HEK293 (cell line): Measurements from ENCODE around the gene KREMEN2.

Experiments
- CTCF ChIA-PET: fragments of 350-600 bp; formaldehyde crosslinking; extraction: SDS; loops from one replicate; lab custom pipeline; 2021; ENCODE audit warnings: antibody characterized with exemption; lab: Yijun Ruan, JAX
- POLR2A ChIA-PET: fragments of 300-600 bp; formaldehyde crosslinking; extraction: SDS; loops from one replicate; lab custom pipeline; 2020; ENCODE audit warnings: antibody characterized with exemption, inconsistent platforms; lab: Yijun Ruan, JAX
- H3K27ac ChIP-seq: fragments of 200-500 bp; sonication (Bioruptor generic); 2 replicates; pipeline ENCODE4 v1.5.1; 2014; ENCODE audit warnings: low read depth, low read length, control low read depth, inconsistent platforms; ENCODE audit errors: extremely low read depth
- H3K36me3 ChIP-seq, 2 experiments: fragments of 200-500 bp in 1 of 2; sonication (Bioruptor generic) in 1 of 2; 1 replicate in 1 of 2; 2 replicates in 1 of 2; pipeline ENCODE4 v1.5.1; 2014 to 2017; ENCODE audit warnings: inconsistent platforms in 2 of 2, low read length in 2 of 2; ENCODE audit not compliant: control insufficient read depth in 2 of 2, insufficient read depth in 1 of 2
- H3K4me1 ChIP-seq: fragments of 200-500 bp; sonication (Bioruptor generic); 2 replicates; pipeline ENCODE4 v1.5.1; 2014; ENCODE audit warnings: mild to moderate bottlenecking, low read length, inconsistent platforms; ENCODE audit not compliant: control insufficient read depth, insufficient read depth
- H3K4me3 ChIP-seq: 2 replicates; pipeline ENCODE4 v1.5.1; 2011; ENCODE audit warnings: low read depth, mild to moderate bottlenecking, control low read depth, low read length, moderate library complexity
- H3K9me3 ChIP-seq: fragments of 200-500 bp; sonication (Bioruptor generic); 2 replicates; pipeline ENCODE4 v1.5.1; 2014; ENCODE audit warnings: low read depth, low read length, inconsistent platforms; ENCODE audit not compliant: control insufficient read depth, insufficient read depth
- IKZF3 ChIP-seq: fragments of 450-650 bp; IDR thresholded peaks from 2 replicates; pipeline ENCODE4 v1.5.0; 2018; ENCODE audit warnings: missing biosample characterization, mild to moderate bottlenecking, missing genetic modification characterization, moderate library complexity
- SP3 ChIP-seq: fragments of 450-650 bp; formaldehyde crosslinking; IDR thresholded peaks from 2 replicates; pipeline ENCODE4 v1.5.1; 2016; ENCODE audit warnings: missing biosample characterization, missing genetic modification characterization
- SP7 ChIP-seq: fragments of 450-650 bp; formaldehyde crosslinking; IDR thresholded peaks from 2 replicates; pipeline ENCODE4 v1.5.1; 2016; ENCODE audit warnings: missing biosample characterization, missing genetic modification characterization
- WT1 ChIP-seq: fragments of 450-650 bp; formaldehyde crosslinking; IDR thresholded peaks from 2 replicates; pipeline ENCODE4 v1.5.1; 2016; ENCODE audit warnings: missing biosample characterization, missing genetic modification characterization
- ZBTB17 ChIP-seq: fragments of 450-650 bp; formaldehyde crosslinking; IDR thresholded peaks from 2 replicates; pipeline ENCODE4 v1.5.1; 2016; ENCODE audit warnings: missing biosample characterization, missing genetic modification characterization
- ZBTB7A ChIP-seq: fragments of 450-650 bp; formaldehyde crosslinking; IDR thresholded peaks from 2 replicates; pipeline ENCODE4 v1.5.1; 2016; ENCODE audit warnings: low read depth, missing biosample characterization, missing genetic modification characterization
- ZEB2 ChIP-seq: fragments of 450-650 bp; formaldehyde crosslinking; IDR thresholded peaks from 2 replicates; pipeline ENCODE4 v1.5.1; 2016; ENCODE audit warnings: missing biosample characterization, missing genetic modification characterization
- ZNF121 ChIP-seq: fragments of 450-650 bp; formaldehyde crosslinking; IDR thresholded peaks from 2 replicates; pipeline ENCODE4 v1.5.1; 2016; ENCODE audit warnings: missing biosample characterization, missing genetic modification characterization
- ZNF155 ChIP-seq: fragments of 450-650 bp; formaldehyde crosslinking; IDR thresholded peaks from 2 replicates; pipeline ENCODE4 v1.5.1; 2016; ENCODE audit warnings: missing biosample characterization, missing genetic modification characterization
- ZNF266 ChIP-seq: fragments of 450-650 bp; formaldehyde crosslinking; IDR thresholded peaks from 2 replicates; pipeline ENCODE4 v1.5.1; 2016; ENCODE audit warnings: missing biosample characterization, missing genetic modification characterization, low read depth
- ZNF335 ChIP-seq: fragments of 450-650 bp; formaldehyde crosslinking; conservative IDR thresholded peaks from 2 replicates; pipeline ENCODE4 v1.5.1; 2016; ENCODE audit warnings: missing biosample characterization, missing genetic modification characterization
- ZNF350 ChIP-seq: fragments of 450-650 bp; formaldehyde crosslinking; IDR thresholded peaks from 2 replicates; pipeline ENCODE4 v1.5.0; 2017; ENCODE audit warnings: missing biosample characterization, mild to moderate bottlenecking, missing genetic modification characterization
- ZNF362 ChIP-seq: fragments of 450-650 bp; formaldehyde crosslinking; IDR thresholded peaks from 2 replicates; pipeline ENCODE4 v1.5.1; 2016; ENCODE audit warnings: missing biosample characterization, missing genetic modification characterization
- ZNF433 ChIP-seq: fragments of 450-650 bp; formaldehyde crosslinking; IDR thresholded peaks from 2 replicates; pipeline ENCODE4 v1.5.1; 2016; ENCODE audit warnings: missing biosample characterization, missing genetic modification characterization, low read depth
- ZNF473 ChIP-seq: fragments of 450-650 bp; formaldehyde crosslinking; IDR thresholded peaks from 2 replicates; pipeline ENCODE4 v1.5.1; 2017; ENCODE audit warnings: missing biosample characterization, missing genetic modification characterization
- ZNF555 ChIP-seq: fragments of 450-650 bp; formaldehyde crosslinking; conservative IDR thresholded peaks from 2 replicates; pipeline ENCODE4 v1.5.1; 2017; ENCODE audit warnings: missing biosample characterization, mild to moderate bottlenecking, missing genetic modification characterization, inconsistent platforms
- ZNF600 ChIP-seq: fragments of 450-650 bp; formaldehyde crosslinking; IDR thresholded peaks from 2 replicates; pipeline ENCODE4 v1.5.1; 2016; ENCODE audit warnings: missing biosample characterization, missing genetic modification characterization
- ZNF654 ChIP-seq: fragments of 450-650 bp; formaldehyde crosslinking; IDR thresholded peaks from 2 replicates; pipeline ENCODE4 v1.5.1; 2016; ENCODE audit warnings: low read depth, missing biosample characterization, missing genetic modification characterization
- ZNF660 ChIP-seq: fragments of 450-650 bp; IDR thresholded peaks from 2 replicates; pipeline ENCODE4 v1.5.1; 2018; ENCODE audit warnings: missing biosample characterization, mild to moderate bottlenecking, missing genetic modification characterization
- ZNF664 ChIP-seq: fragments of 450-650 bp; formaldehyde crosslinking; IDR thresholded peaks from 2 replicates; pipeline ENCODE4 v1.5.1; 2016; ENCODE audit warnings: missing biosample characterization, missing genetic modification characterization
- ZNF670 ChIP-seq: fragments of 450-650 bp; formaldehyde crosslinking; IDR thresholded peaks from 2 replicates; pipeline ENCODE4 v1.5.1; 2016; ENCODE audit warnings: missing biosample characterization, missing genetic modification characterization, low read depth
- ZNF830 ChIP-seq: fragments of 450-650 bp; IDR thresholded peaks from 2 replicates; pipeline ENCODE4 v1.5.0; 2018; ENCODE audit warnings: missing biosample characterization, missing genetic modification characterization, low read depth, mild to moderate bottlenecking, moderate library complexity
- TF ChIP-seq, protein P1 (sequence below): fragments of 450-650 bp; formaldehyde crosslinking; IDR thresholded peaks from 2 replicates; pipeline ENCODE4 v1.5.1; 2016; ENCODE audit warnings: missing biosample characterization, missing genetic modification characterization

KREMEN2 gene

DNA sequence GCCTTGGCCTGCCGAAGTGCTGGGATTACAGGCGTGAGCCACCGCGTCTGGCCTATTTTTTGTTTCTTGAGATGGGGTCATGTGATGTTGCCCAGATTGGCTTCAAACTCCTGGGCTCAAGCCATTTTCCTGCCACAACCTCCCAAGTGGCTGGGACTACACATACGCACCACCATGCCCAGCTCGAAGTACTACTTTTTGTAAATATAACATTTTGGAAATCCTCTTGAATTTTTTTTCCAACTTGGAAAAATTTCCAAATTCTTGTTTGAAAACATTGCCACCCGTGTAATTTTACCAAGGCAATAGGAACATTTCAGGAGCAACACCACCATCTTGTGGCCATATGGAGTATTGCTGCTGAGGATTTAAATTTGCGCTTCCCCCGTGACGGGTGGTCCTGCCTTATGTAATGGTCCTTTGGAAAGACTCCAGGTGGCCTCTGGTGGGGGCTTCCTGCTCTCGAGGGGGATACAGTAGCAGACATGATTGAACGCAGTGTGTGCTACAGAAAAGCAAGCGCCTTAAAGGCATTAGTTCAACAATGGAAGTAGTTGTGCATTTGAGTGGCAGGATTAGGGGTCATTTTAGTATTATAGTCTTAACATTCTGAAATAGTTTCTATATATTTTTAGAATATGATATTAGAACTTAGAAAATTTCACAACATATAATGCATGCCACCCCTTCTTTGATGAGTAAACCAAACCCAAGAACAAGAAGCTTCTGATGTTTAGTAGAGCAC lies 44.4 kb upstream of the KREMEN2 start:
- H3K4me1 ChIP-seq: 0 out of 2 replicates have a peak, but pooled peaks cover 4% of the 10 kb centered on the region
- ChIA-PET POLR2A (interaction anchor here (1.2 kb wide), 1 partner anchor 37 kb away, joined by 5 read pairs; the partner anchor contains the start of gene FLYWCH2), CTCF (interaction anchor here (0.5 to 4.0 kb wide), 23 partner anchors 8 to 166 kb away, joined by 3 to 31 read pairs (median 4); partner anchors contain the start of gene FLYWCH2)
- TF ChIP-seq ZBTB7A (peak; percentile 6; the same call in 1 of the 2 replicates), SP3 (tag by site-specific recombination) (no peak), ZNF830 (tag by site-specific recombination) (no peak), ZNF433 (tag by site-specific recombination) (no peak), ZNF473 (tag by site-specific recombination) (no peak), SP7 (tag by site-specific recombination) (peak; percentile 11; the same call in 1 of the 2 replicates), ZNF660 (0 out of 2 replicates have a peak, but pooled peaks have one; percentile 32), ZNF266 (tag by site-specific recombination) (no peak), ZNF654 (tag by site-specific recombination) (peak; percentile 93), ZNF362 (peak; percentile 55; the same call in 1 of the 2 replicates), ZBTB17 (tag by site-specific recombination) (0 out of 2 replicates have a peak, but pooled peaks have one; percentile 21), ZNF350 (tag by site-specific recombination) (no peak), ZNF121 (tag by site-specific recombination) (peak; percentile 91), IKZF3 (peak; percentile 95), ZEB2 (tag by site-specific recombination) (0 out of 2 replicates have a peak, but pooled peaks have one; percentile 19), ZNF555 (no peak), ZNF155 (tag by site-specific recombination) (no peak), ZNF670 (tag by site-specific recombination) (no peak), ZNF335 (tag by site-specific recombination) (peak; percentile 36; the same call in 1 of the 2 replicates), ZNF664 (tag by site-specific recombination) (peak; percentile 90), WT1 (tag by site-specific recombination) (no peak)
- TF ChIP-seq, protein P1, sequence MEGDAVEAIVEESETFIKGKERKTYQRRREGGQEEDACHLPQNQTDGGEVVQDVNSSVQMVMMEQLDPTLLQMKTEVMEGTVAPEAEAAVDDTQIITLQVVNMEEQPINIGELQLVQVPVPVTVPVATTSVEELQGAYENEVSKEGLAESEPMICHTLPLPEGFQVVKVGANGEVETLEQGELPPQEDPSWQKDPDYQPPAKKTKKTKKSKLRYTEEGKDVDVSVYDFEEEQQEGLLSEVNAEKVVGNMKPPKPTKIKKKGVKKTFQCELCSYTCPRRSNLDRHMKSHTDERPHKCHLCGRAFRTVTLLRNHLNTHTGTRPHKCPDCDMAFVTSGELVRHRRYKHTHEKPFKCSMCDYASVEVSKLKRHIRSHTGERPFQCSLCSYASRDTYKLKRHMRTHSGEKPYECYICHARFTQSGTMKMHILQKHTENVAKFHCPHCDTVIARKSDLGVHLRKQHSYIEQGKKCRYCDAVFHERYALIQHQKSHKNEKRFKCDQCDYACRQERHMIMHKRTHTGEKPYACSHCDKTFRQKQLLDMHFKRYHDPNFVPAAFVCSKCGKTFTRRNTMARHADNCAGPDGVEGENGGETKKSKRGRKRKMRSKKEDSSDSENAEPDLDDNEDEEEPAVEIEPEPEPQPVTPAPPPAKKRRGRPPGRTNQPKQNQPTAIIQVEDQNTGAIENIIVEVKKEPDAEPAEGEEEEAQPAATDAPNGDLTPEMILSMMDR (tag by site-specific recombination): peak; percentile 60; the same call in 1 of the 2 replicates
- H3K27ac ChIP-seq: no peak overlapping the region
- H3K36me3 ChIP-seq: peaks cover 7 to 17% of the 10 kb centered on the region in 2 experiments; a peak in 2 of 3 replicates
- no peaks in the 10 kb centered on the region for H3K9me3 ChIP-seq
- H3K4me3 ChIP-seq: no peak overlapping the region

DNA sequence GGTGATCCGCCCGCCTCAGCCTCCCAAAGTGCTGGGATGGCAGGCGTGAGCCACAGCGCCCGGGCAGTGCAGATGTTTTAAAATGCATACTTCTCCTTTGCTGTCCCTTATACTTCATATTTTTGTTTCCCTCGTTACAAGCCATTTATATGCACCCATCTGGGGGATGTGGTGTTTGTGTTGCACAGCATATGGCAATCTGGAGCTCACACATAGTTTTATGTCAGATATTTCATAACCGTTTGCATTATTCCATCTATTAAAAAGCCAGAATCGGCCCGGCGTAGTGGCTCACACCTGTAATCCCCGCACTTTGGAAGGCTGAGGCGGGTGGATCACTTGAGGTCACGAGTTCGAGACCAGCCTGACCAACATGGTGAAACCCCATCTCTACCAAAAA lies 40.6 kb upstream of the KREMEN2 start:
- CTCF ChIA-PET: interaction anchor here (0.9 to 1.2 kb wide), 4 partner anchors 11 to 55 kb away, joined by 3 to 6 read pairs (median 4); no protein-coding TSS in a partner anchor
- H3K36me3 ChIP-seq: peaks cover 6 to 17% of the 10 kb centered on the region in 2 experiments; a peak in 2 of 3 replicates

More for the DNA sequence above, 40.6 kb upstream of the KREMEN2 start:
- no peak for TF ChIP-seq ZNF600 (tag by site-specific recombination)
- TF ChIP-seq ZNF335 (tag by site-specific recombination): 0 out of 2 replicates have a peak, but pooled peaks have one; percentile 15
- POLR2A ChIA-PET: no interaction called here
- no peak overlapping the region for H3K27ac ChIP-seq
- H3K4me3 ChIP-seq: no peak overlapping the region
- no peaks in the 10 kb centered on the region for H3K9me3 ChIP-seq
- no peaks in the 10 kb centered on the region for H3K4me1 ChIP-seq
